Measurements from ENCODE around the gene AGBL4.
"Not testable (repeated sequence)": the region's sequence is repeated elsewhere in the genome, so short reads cannot be mapped to it uniquely, and the experiment has no call there.

Gene AGBL4

DNA sequence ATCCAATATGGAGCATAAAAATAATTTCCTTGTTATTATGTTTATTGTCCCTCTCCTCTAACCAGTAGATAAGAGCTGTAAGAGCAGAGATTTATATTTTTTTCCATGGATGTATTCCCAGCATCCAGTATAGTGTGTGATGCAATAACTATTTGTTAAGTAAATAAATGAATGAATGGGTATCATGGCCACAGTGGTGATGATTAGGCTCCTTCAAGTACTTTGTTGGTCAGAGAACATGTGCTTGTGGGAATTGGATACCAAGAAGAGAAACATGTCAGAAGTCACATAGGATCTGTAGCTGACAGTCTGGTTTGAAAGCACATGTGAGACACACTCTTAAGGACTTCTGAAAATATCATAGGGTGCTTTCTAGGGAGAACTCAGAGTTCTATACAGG lies 588.5 kb downstream of the AGBL4 start:
- DNase-seq (ENCODE audit: low spot score): no peak

DNA sequence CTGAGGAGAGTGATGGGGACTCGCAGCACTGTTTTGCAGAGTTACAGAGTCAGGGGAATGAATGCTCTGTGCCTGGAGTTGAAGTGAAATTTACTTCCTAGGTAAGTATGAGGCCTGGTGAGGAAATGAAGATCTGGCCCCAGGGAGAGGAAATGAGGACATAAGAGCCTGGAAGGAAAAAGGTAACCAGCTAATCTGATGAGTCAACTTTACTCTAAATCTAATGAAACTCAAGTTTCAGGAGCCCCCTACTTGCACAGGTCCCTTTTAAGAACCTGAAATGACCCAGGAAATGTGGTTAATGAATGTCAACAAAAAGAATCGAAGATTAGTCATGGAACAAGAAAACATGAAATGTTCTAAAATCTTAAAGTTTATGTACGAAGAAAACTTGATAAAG lies 599.0 kb downstream of the AGBL4 start:
- DNase-seq (ENCODE audit: low spot score): no peak

DNA sequence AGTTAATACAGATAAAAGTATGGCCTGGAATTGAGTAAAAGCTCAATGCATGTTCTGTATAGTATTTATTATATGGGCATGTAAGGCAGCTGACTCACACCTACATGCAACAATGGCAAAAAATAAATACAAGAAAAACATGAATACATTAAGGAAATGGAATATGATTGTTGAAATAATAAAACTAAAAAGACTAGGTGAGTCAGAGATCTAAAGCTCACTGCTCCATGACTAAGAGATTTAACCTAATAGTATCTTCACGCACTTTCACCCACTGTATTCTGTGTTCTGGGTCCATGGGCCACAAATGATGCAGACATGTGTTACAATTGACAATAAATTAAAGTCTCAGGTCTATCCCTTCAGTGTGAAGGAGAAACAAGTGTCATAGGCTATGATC lies 607.0 kb downstream of the AGBL4 start:
- no peak for DNase-seq (ENCODE audit: low spot score)

DNA sequence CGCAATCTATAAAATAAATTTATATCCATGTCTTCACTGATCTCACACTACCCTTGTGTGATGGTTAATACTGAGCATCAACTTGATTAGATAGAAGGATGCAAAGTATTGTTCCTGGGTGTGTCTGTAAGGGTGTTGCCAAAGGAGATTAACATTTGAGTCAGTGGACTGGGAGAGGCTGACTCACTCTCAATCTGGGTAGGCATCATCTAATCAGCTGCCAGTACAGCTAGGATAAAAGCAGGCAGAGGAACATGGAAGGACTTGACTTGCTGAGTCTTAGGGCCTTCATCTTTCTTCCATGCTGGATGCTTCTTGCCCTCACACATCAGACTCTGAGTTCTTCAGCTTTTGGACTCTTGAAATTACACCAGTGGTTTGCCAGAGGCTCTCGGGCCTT lies 615.4 kb downstream of the AGBL4 start:
- no peak for DNase-seq (ENCODE audit: low spot score)

DNA sequence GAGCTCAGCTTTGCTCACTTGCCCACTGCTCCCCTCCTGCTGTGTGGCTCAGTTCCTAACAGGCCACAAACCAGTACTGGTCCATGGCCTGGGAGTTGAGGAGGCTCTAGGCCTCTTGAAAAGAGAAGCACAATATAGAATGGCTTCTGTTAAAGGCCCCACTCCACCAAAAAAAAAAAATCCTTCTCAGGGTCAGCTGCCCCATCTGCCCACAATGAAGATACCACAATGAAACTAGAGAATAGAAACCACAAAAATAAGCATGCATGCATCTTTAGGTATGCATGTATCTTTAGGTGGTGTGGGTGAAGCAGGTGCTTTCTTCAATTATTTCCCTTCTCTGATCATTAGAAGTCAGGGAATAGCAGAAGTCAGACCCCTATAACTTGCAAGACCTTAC lies 626.7 kb downstream of the AGBL4 start:
- DNase-seq (ENCODE audit: low spot score): no peak

DNA sequence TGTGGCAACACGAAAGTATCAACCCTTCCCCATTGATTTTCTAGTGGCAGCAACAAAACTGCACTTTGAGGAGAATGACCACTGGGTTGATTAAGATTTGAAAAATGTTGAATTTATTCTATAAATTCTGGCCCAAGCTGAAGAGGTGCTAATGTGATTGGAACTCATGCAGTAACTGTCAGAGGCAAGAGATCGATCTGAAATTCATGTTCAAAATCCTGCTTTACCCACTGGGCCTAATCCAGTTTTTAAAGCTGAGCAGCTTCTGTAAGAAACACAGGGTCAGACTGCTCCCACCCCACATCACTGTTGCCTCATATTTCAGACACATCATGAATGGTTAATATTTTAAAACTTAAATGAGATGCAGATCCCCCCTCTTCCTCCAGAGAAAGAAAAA lies 629.6 kb downstream of the AGBL4 start:
- DNase-seq (ENCODE audit: low spot score): no peak

DNA sequence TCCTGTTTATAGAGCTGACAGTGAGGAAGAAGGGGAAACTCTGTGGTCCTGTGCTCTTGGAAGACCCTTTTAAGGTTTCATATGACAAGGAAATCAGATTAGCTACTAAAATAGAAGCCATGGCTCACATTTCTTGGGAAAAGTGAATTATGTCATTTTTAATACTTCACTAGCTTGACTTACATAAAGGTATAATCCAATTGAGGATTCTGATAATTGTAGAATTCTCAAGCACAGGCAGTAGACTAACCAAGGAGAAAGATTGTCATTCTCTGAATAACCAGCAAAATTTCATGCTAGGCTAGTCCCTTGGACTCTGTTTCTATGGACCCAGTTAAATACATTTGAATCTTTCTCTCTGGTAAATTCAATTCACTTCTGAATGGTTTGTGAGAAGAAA lies 634.1 kb downstream of the AGBL4 start:
- DNase-seq (ENCODE audit: low spot score): no peak

DNA sequence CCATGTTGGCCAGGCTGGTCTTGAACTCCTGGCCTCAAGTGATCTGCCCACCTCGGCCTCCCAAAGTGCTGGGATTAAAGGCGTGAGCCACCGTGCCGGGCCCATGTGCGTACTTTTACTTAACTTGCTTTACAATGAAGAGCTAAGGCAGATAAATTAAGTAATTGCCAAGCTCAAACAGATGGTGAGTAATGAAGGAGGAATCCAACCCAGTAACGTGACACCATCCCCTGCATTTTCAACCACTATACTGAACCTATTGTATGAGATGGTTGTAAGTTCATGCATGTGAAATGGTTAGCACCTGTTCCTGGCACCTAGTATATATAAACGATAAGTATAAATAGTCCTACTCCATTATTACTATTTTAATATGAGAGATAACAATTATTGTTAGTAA lies 659.1 kb downstream of the AGBL4 start:
- DNase-seq (ENCODE audit: low spot score): no peak

DNA sequence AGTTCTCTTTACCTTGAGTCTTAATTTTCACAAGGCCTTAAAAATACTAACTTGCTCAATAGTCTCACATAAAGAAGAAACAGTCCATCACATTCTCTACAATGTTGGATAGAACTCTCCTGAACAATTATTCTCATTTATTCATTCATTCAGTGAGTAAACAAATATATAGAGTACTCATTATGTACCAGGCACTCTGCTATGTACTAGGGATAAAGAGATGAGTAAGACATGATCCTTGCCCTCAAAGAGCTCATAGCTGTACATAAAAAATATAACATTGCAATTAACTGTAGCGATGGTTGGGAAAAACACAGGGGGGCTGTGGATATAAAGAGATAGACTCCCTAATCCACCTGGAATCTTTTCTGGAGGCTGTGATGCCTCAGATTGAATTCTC lies 660.1 kb downstream of the AGBL4 start:
- DNase-seq (ENCODE audit: low spot score): no peak

DNA sequence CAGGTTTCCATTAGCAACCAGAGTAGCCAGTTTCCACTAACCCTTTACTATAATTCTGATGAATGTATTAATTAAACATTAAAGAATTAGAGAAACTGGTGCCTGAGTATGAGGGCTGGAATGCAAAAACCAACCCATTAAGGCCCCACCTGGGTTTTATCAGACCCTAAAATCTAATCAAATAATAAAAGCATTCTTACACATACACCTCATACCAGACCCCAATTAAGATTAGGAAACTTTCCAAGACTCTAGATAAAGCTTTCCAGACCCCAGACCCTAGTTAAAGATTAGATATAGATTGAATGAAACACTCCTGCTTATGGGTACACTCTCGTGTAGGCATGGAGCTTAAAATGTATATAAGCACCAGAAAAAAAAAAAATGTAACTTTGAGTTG lies 665.7 kb downstream of the AGBL4 start:
- DNase-seq (ENCODE audit: low spot score): no peak

DNA sequence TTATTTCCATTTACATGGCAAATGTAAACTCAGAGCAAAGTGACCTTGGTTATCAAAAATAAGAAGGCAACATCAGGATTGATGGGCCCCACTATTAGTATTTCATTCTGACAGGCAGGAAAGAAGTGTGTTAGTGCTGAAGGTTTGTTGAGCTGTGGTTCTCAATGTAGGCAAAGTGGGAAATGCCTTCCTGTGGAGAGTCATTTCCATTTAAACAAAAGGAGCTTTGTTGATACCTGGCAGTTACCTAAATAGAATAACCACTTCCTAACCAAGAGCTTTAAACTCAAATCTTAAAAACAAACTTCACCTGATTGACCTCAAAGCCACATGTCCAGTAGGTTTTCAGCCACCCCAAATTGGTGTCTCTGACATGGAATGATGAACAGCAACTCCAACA lies 667.2 kb downstream of the AGBL4 start:
- DNase-seq (ENCODE audit: low spot score): no peak

DNA sequence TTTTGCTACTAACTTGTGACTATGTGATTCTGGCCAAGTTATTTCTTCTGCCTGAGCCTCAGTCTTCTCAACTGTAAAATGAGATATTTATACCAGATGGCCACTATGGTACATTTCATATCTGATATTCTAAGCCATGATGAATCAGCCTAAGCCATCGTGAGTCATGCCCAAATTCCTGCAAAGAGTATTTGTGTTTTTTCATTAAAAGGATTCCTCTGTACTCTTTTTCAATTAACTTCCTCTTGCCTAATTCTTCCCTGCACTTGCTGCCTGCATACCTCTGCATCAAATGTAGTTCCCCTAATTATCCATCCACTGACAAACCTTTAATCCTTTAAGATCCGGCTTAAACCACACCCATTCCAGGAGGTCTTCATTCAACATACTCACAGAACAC lies 672.0 kb downstream of the AGBL4 start:
- no peak for DNase-seq (ENCODE audit: low spot score)

DNA sequence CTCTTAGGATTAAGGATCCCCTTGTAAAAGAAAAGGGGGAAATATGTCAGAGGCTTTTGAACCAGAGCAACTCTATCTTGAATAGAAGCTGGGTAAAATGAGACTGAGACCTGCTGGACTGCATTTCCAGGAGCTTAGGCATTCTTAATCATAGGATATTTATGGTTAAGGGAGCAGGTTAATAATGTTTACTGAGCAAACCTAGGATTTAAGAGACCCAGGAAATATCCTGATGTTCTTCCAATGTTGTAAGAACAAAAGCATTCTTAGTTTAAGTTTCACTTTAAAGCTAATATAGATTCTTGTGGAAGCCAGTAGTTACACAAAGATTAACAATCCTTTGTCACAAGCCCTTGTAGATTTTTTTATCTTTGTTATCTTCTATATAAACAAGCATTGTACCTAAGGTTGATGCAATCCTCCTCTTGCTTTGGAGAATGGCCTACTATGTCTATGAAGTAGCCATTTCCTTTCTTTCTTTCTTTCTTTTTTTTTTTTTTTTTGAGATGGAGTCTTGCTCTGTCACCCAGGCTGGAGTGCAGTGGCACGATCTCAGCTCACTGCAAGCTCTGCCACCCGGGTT lies 676.9 kb downstream of the AGBL4 start:
- DNase-seq (ENCODE audit: low spot score): peak; percentile 37

DNA sequence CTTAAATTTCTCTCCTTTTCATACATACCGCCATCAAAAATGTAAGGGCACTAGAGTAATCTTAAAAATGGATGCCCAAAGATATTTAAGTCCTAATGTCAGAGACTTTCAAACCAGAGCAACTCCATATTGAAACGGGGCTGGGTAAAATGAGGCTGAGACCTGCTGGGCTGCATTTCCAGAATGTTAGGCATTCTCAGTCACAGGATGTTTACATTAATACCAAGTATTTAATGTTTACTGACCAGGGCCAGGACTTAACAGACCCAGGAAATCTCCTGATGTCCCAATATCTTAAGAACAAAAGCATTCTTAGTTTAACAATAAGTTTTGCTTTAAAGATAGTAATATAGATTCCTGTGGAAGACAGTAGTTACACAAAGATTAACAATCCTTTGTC lies 683.2 kb downstream of the AGBL4 start:
- DNase-seq (ENCODE audit: low spot score): no peak

DNA sequence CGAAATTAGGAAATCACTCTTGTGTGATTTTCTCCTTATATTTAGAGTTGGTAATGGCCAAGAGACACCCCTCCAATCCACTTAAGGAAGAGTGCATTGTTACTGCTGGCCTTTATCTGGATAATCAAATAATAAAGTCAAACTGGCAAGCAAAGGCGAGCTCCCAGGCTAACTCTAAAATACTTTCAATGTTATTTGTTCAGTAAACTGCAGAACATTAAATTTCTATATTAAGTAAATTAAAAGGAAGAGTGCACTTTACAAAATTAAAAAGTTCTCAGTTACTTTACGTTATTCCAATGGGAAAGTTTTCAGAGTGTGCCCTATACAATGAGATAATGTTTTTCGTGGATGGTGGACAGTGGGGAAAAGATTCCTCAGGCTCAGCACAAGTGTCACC lies 684.7 kb downstream of the AGBL4 start:
- no peak for DNase-seq (ENCODE audit: low spot score)

DNA sequence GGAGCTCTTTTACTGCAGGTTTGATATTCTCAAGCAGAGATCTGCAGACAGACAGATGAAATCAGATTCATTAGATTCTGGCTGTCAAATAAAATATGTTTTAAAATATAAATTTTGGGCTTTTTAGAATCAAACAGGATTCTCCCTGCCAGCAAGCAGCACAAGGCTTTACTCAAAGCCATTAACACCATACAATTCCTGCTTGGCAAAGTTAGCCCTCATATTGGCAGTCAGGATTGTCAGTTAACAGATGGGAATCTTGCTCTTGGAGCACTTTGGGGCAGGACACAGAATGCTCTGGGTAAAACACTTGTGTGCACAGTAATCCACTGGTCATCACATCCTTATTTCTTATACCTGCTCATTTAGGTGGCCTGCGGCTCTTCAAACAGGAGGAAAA lies 686.5 kb downstream of the AGBL4 start:
- DNase-seq (ENCODE audit: low spot score): no peak

DNA sequence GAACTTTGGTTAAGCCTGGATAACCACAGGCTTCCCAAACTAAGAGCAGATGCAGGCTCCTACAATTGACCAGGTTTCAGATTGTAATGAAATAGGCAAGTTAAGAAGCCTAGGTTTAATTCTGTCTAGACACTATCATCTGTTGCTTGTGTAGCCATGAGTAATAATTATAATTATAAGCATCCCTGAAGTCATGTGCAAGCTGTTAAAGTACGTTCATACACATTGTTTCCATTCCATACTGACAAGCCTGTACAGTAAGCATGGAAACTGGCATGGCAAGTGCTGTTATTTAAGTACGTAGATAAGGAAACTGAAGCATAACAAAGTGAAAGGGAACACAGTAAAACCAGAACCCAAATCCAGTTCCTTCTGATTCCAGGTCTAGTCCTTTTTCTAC lies 689.8 kb downstream of the AGBL4 start:
- no peak for DNase-seq (ENCODE audit: low spot score)

DNA sequence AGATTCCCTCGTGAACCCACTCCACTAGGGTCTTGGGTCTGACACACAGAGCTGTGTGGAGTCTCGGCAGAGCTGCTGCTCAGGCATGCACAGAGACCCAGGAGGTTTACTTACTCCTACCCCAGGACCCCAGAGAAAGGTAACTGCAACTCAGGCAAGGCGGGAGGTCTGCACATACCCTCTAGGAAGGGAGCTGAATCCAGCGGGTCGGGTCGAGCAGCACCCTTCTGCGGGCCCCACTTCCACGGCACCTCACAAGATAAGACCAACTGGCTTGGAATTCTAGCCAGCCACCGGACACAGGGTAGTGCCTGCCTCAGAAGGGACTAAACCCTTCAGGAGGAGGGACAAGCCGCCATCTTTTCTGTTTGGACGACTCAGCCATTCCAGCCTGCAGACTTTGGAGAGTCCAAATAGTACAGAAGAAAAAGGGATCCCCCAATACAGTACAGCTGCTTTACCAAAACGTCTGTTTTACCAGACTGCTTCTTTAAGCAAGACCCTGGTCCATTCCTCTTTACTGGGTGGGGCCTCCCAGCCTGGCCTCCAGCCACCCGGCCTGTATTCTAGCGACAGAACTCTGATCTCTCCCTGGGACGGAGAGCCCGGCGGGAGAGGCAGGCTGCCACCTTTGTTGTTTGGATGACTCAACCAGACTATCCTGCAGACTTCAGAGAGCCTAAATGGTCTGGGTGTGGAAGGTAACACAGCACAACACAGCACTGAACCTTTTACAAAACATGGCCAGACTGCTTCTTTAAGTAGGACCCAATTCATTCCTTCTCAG lies 692.5 kb downstream of the AGBL4 start:
- DNase-seq (ENCODE audit: low spot score): no peak

DNA sequence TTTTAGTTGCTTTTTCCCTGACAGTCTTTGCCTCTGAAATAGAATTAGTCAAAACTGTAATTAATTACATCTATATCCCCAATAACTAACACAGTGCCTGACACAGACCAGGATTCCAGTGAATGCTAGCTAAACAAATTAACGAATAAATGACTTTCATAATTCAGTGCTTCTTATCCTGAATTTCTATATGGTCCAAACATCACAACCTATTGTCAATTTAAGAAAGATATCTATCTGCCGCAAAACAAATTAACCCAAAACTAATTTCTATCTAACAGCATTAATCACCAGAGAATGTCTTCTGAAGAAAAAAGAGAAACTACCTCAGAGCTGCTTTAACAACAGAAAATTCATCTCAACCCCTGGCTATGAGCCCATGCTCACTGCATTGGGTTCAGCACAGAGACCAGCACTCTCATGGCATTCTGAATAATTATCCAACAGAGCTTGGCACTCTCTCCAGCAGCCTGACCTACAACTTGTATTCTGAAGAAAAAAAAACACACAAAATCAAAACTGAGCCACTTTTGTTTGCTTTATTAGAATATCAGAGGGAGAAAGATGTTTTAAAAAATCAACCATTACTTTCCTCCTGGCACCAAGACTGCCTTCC lies 699.7 kb downstream of the AGBL4 start:
- DNase-seq (ENCODE audit: low spot score): no peak

DNA sequence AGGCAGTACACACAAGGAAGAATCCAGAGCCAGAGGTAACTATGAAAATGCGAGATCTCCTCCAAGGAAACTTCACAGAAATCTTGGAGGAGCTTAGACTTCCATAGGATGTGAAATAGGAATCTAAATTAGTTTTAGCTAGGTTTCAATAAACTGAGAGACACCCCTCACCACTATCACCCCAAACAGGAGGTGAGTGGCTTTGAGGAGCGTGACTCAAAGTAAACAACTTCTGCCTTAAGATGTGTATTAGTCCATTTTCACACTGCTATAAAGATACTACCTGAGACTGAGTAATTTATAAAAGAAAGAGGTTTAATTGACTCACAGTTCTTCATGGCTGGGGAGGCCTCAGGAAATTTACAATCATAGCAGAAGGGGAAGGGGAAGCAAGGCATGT lies 703.3 kb downstream of the AGBL4 start:
- not testable (repeated sequence) for DNase-seq (ENCODE audit: low spot score)

DNA sequence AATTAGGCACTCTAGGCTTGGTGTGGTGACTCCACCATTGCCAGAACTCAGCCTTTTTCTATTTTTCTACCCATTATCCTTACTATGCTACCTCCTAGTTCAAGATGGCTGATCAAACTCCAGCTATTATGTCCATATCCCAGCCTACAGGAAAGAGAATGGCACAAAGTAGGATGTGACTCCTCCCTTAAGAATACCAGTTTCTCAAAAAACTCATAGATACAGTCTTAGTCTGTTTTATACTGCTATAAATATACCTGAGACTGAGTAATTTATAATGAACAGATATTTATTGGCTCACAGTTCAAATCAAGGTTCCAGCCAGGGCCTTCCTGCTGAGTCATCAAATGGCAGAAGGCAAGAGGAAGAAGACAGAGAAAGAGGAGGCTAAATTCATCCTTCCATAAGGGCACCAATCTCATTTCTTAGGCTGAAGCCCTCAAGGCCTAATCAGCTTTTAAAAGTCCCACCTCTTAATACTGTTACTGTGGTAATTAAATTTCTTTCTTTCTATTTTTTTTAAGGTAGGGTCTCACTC lies 704.3 kb downstream of the AGBL4 start:
- DNase-seq (ENCODE audit: low spot score): no peak

DNA sequence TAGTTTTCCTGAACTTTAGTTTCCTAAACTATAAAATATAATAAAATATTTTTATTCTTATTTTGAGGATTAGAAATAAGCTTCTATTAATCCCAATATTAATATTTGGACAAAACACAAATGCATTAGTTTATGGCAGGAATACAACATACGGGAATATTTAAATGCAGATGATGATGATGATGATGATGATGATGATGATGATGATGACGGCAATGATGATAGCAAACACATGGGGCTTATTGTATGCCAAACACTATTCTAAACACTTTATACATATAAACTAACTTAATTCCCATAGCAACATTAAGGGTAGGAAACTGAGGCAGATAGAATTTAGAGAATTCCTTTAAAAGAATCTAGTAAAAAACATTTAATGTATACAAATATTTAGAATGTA lies 705.5 kb downstream of the AGBL4 start:
- no peak for DNase-seq (ENCODE audit: low spot score)

DNA sequence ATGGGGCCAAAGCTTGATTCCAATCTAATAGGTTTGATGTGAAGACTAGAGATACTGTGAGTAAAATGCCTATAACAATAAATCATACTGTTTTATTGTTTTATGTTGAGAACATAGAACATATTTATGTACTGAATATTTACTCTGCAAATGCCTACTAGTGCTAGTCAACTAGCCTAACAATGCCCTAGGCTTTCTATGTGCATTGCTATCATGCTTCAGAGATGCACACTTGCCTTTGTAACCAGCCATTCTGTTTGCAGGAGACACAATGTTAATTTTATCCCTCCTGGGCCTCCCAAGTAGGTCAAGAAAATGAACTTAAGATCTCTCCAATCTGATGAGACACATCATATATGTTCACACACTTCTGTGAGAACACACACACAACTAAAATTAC lies 716.3 kb downstream of the AGBL4 start:
- DNase-seq (ENCODE audit: low spot score): no peak

All from LoVo (cell line).